HG03571 (cell line): ENCODE data around the gene NEK9.
A peak's percentile ranks its signal among the peaks of the same experiment; 100 is the strongest.
"Not testable (repeated sequence)": the region's sequence is repeated elsewhere in the genome, so short reads cannot be mapped to it uniquely, and the experiment has no call there.

ENCODE experiments used
- ATAC-seq: cut with Tn5 transposase; IDR thresholded peaks from one replicate; pipeline ENCODE4 v1.9.1; 2021; ENCODE audit not compliant: unreplicated experiment

The NEK9 gene

DNA sequence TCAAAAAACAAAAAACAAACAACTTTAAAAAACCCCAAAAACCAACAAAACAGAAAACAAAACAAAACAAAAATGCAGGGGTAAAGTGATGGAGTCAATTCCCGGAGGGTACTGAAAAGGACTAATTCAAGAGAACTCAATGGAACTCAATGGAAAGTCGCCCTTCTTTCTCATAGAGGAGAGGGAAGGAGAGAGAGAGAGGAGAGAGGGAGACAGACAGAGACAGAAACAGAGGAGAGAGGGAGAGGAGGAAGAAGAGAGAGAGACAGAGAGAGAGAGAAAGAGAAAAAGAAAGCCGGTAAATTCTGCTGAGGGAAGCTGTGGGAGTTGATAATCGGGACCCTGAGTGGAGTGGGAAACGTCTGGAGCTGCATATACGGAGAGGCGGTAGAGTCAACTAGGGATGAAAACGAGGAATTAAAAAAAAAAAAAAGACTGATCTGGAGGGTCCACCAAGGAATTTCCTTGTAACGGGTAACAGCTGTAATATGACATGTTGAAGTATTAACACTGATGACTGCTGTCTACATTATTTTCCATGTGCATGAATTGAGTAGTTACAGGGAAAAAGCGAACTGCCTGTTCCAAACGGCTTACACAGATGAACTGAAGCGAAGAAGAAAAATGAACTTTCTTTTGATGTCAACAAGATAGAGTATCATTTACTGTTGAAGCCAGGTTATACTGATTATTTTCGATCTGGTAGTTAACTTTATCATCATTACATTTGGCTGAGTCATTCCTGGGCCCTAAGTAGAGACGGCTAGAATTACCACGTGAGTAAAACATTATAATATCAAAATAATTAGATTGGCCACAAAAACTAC, 58.3 kb downstream of the NEK9 start:
- no peak for ATAC-seq

DNA sequence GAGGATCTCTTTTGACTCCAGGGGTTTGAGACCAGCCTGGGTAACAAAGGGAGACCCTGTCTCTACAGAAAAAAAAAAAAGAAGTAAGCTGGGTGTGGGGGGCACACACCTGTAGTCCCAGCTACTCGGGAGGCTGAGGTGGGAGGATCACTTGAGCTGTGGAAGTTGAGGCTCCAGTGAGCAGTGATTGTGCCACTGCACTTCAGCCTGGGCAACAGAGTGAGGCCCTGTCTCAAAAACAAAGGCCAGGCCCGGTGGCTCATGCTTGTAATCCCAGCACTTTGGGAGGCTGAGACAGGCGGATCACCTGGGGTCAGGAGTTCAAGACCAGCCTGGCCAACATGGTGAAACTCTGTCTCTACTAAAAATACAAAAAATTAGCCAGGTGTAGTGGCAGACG, 59.1 kb downstream of the NEK9 start:
- ATAC-seq, result not testable (repeated sequence)

DNA sequence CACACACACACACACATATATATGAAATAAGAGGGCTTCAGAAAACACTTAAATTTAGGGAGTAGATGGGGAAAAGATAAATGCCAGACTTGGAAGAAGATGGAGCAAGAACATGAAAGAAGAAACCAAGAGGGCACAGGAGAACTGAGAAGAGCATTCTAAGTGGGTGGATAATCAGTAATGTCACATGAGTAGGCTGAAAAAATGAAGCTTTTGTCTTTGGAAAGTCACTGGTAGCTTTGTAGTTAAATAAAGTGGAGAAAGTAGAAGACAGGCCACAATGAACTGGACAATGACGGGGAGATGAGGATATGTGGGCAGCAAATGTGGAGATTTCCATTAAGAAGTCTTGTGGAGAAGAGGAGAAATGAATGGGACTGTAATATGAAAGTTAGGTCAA, 59.6 kb downstream of the NEK9 start:
- ATAC-seq, result no peak

DNA sequence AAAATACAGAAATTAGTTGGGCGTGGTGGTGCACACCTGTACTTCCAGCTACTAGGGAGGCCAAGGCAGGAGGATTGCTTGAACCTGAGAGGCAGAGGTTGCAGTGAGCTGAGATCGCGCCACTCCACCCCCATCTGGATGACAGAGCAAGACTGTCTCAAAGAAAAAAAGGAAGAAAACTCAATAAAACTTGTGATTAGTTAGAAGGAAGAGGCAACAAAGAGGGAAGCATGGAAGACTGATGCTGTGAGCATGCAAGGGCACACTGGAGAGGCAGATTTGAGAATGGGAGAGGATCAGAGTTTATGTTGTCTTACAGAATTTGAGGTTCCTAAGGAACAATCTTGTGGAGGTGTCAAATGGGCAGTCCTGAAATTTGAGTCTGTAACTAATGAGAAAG, 60.2 kb downstream of the NEK9 start:
- no peak for ATAC-seq

DNA sequence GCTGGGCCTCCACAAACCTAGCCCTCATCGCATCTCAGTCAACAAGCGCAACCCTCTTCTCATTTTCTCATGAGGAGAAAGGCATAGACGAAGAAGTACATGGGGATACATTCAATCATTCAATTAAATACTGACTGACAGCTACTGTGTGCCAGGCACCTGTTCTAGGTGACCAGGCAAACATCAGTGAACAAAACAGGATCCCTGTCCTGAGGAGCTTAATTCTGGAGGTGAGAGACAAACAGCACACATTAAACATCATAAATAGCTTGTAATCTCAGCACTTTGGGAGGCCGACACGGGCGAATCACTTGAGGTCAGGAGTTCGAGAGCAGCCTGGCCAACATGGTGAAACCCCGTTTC, 62.7 kb downstream of the NEK9 start:
- ATAC-seq, result no peak

DNA sequence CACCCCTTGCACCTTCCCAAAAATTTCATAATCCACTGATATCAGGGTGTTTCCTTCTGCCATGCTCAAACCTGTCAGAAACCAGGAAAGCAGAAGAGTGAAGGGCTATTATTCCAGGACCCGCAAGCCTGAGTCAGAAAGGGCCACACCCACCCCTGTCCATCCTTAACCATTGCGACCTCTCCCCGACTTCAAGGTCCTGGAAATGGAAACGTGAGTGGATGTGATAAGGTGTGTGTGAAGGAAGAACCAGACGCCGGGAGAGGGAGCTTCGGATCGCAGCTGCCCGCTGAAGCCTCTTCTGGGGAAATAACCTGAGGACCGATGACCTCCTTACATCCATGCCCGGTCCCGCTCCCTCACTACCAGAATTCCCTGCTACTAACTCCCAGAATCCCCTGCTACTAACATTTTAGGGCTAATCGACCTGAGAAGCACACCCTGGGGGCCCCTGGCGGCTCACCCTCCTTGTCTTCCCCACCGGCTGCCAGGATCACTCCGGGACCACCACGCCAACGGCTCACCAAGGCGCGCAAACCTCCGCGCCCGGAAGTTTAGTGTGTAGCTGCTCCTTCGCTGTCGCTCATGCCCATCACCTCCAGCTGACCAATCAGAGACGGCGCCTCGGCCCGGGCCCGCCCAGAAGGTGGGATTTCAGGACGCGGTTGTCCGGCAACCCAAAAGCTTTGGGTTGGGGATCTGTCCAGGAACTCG, 63.2 kb downstream of the NEK9 start, which contains the start of gene ACYP1:
ACYP1 (minus strand) TSS at position 534 of the 714 bp plus-strand sequence; CDS start at position 63, 471 bp downstream.
- peak; percentile 97 for ATAC-seq

DNA sequence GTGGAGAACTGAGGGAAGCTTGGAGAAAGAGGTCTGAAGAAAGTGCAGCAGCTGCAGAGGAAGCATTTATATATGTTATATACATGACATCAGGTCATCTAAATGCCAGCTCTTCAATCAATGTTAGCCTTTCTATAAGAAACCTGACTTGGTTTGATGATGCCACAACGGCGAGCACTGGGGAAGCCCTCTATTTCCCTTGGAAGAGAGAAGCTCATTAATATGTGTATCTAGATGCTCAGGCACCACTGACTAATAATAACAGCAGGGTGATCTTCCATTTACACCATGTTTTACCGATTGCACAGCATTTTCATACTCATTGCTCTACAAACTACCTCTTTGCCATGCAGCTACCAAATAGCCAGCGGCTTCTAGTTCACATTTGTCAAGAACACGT, 63.8 kb downstream of the NEK9 start:
- ATAC-seq, result no peak

DNA sequence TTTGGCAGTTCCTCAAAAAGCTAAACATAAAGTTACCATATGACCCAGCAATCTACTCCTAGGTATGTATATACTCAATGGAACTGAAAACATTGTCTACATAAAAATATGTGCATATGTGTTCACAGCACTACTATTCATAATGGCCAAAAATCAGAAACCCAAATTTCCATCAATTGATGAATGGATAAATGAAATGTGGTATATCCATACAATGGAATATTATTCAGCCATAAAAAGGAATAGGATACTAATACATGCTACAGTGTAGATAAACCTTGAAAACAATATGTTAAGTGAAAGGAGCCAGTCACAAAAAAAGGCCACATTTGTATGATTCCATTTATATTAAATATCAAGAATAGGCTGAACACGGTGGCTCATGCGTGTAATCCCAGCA, 66.4 kb downstream of the NEK9 start:
- no peak for ATAC-seq

DNA sequence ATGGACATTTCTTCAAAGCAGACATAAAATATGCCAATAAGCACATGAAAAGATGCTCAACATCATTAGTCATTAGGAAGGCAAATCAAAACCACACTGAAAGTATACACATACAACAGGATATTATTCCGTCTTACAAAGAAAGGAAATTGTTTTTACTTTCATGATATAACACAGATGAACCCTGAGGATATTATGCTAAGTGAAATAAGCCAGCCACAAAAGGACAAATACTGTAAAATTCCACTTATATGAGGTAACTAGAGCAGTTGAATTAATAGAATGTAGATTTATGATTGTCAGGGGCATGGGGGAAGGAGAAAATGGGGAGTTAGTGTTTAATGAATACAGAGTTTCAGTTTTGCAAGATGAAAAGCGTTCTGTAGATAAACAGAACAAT, 67.2 kb downstream of the NEK9 start:
- no peak for ATAC-seq

DNA sequence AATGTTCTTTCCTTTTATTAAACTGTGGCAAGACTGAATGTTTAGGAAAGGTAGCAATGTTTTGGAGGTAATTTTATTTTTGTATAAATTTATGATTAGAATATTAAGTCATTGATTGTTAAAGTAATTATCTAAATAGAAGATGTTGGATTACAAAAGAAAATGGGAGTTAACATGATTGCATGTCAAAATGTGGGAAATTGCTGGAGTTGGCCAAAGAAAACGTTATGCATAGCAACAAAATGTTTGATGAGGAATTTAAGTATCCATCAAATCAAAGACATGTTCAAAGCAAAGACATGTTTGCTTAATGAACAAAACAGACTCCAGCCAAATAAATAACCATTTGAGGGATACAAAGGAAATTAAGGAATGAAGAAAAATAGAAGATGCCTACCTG, 72.4 kb downstream of the NEK9 start:
- no peak for ATAC-seq

DNA sequence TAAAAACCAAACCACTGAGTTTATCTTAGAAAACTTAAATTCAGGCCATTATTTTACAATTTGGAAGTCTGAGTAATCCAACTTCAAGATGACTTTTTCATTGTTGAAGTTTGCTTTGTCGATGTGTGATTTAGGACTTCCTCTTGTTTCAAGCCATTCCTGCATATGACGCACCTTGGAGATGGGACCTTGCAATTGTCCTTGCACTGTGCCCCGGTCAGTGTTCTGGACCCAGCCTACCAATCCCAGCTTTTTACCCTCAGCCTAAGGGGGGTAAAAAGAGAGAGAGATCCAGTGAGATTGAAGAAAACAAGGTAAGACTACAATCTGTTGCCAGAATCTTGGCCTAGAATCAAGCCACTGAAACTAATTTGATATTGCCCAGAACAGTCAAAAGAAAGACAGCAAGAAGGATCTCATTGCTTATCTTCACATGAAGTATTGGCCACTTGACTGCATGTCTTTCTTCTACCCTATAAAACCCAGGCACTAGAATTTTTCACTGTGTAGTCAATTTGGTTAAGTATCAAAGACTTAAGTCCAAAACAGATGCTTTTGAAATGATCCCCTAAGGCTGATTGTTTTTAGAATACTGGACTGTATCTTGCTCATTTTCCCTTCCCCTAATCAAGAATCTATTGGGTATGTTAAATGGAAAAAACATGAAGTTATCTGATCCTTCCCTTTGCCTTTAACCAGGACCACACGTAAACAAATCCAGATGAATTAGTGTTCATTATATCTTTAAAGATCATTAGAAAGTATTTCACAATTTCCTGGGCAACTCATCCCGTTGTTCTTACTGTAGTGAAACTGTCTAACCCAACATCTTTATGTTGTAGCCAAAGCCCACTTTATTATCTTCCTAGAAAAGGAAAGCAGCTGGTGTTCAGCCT, 73.2 kb downstream of the NEK9 start:
- no peak for ATAC-seq

DNA sequence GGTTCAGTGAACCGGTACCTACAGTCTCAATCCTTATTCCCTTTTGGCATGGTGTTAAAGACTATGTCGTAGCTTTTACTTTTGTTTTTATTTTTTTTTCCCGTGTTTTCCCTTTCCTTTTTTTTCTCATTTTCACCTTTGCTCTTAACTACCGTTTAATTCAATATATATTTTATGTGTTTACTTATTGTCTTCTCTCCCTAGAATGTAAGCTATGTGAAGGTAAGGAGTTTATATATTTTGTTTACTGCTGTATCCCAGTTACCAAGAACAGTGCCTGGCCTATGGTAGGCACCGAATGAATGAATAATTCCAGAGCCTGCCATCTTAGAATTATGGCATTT, 75.3 kb downstream of the NEK9 start:
- ATAC-seq, result no peak

DNA sequence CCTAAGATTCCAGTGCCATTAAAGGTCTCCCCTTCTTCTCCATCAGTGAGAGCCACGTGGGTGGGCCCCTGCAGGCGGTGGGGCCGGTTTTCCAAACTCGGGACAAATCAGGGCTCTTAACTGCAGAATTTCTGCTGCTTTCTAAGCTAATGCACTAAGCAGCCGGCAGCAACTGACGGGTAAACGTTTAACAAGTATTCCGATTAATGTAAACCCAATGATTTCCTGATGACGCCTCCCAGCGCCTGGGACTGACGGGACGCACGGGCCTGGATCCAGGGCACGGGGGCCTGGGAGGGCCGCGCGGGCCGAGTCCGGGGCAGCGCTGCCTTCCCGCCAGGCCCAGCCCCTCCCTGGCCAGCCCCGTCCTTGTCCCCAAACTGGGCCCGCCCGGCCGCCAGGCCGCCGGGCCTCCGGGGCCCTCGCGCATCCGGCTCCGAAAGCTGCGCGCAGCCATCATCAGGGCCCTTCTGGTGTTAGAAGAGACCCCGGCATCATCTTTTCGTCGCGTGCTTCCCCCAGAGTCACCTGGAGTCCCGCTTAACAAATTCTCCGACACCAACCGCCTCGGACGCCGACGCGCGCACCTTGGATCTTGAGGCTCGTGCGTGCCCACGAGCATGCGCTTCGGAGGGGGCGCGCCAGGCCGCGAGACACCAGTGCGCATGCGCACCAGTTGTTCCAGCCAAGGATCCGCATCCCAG, 75.8 kb downstream of the NEK9 start, which contains the start of gene MLH3:
MLH3 (minus strand) TSS at position 616 of the 704 bp plus-strand sequence. CDS start 1,812 bp downstream, outside the sequence.
- ATAC-seq, result no peak

DNA sequence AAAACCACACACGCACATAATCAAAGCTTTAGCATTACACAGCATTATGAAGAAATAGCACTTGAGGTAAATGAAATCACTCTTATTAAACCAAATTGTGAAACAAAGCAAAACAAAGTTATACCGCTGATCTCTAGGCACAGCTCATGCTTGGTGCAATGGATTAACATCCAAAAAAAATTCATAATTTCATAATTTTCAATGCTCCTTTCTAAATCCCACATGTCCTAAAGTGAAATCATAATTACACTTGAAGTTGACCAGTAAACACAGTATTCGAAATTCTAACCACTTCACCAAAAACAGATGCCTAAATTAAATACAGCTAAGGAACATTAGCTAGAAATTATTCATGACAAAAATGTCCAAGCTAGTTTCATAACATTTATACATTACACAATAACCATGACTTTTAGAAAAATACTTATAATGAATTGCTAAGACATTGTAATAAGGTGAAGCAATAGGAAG, 77.1 kb downstream of the NEK9 start:
- no peak for ATAC-seq

DNA sequence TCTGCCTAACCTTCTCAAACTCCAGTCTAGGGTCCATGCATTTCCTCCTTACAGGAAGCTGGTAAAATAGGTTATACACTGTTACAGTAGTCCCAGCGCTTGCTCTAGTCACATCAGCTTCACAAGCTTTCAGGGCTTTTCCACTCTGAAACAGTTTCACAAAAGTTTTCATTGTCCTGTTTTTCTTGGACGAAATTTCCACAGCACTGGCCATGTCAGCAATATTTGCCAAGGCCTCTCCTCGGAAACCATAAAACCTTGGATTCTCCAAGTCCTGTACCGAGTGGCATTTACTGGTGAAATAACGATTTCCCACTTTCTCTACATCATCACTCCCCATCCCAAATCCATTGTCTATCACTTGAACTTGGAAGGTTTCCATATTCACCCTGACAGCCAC, 77.7 kb downstream of the NEK9 start:
- no peak for ATAC-seq

DNA sequence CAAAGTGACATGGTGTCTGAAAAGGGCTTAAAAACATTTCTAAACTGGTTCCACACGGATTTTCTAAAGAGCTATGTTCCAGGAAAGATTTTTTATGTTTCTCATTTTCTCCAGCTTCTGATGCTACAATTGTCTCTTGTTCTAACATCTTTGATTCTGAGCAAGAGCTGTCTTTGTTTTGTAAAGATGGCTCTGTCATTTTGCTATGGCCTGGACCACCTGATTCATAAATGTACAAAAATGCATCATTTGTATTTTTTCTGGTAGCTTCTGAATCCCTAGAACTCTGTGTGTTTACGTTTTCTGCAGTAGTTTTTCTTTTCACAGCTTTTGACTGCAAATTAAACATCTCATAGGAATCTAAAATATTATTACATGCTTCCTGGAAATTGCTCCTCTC, 78.7 kb downstream of the NEK9 start:
- ATAC-seq, result no peak

DNA sequence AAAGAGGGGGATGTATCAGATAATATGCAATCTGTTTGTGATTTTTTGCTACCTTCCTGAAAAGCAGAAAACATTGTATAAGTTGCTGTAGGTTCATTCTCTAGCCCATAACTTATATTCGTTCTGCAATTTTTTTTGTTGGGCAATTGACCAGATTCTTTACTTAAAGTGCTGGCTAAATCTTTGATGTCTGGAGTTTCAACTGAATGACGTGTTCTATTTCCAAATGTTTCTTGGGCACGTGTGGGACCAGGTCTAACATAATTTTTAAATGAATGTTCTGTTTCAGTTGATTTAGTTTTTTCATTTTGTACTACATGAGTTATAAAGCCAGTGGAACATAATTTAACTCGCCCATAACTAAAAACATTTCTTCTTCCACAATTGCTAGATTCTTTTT, 79.3 kb downstream of the NEK9 start:
- no peak for ATAC-seq

DNA sequence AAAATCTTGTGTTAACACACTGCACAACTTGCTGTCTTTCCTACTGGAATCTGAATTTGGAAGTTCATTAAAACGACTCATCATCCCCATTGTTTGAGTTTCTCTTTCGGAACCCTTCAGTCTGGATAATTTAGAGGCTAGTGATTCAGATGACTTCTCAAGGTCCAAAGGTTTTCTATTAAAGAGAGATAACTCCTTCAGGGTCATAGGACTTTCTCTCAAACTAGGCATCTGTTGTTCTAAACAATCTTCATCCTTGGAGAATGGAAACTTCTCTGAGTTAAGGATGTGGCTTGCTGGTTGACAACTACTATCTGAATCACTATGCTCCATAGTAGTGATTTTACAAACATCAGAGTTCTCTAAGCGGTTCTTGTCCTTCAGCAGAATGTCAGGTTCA, 79.9 kb downstream of the NEK9 start:
- ATAC-seq, result no peak

DNA sequence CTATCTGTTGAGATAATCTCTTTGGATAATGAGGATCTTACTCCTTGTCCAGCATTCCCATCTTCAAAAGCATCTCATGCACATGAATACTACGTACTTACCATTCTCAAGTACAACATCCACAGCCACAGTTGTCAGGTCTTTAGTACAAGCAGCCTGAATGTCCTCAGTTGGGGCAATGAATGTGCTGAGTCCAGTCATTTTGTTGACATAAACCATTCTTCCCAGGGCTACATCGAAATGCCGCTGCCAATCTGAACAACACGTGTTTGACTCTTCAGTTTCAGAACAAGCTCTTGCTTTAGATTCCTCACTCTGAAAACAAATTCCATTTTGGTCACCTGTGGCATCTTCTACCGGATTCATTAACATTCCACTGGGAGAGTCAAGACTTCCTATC, 80.6 kb downstream of the NEK9 start:
- no peak for ATAC-seq

DNA sequence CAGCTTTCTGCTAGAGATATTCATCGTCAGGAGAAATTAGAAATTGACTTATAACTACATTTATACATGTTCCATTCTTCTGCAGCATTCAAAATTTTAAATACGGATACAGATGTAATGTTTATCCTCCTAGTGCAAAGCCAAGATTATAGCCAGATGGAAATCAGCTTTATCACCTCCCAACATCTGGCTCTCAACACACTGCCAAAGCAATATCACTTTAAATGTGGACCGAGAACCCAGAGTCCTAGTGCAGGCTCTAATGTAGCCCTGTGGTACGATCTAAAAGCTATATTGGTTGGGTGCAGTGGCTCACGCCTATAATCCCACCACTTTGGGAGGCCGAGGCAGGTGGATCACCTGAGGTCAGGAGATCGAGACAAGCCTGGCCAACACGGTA, 82.1 kb downstream of the NEK9 start:
- no peak for ATAC-seq

DNA sequence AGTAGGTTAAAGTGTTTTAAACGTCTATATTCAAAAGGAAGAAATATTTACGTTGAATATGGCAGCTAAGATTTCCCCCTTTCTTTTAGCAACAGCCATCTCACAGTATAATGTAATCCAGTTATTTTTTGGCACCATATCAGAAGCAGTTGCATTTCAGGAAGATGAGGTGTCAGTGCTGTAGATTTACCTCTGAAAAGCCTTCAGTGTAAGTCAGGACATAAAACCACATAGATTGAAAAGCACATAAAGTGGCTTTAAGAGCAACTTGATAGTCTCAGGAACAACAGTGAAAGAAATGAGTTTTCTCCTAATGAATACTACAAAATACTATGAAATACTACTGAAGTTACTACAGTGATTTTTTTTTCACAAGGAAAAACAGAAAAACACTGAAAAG, 82.5 kb downstream of the NEK9 start:
- no peak for ATAC-seq
